GM19438 (cell line): ENCODE results near the gene BHLHA9.

Source experiments
- ATAC-seq: cut with Tn5 transposase; IDR thresholded peaks from one replicate; pipeline ENCODE4 v1.9.1; 2021; ENCODE audit warnings: low read depth; ENCODE audit not compliant: unreplicated experiment

BHLHA9 gene

DNA sequence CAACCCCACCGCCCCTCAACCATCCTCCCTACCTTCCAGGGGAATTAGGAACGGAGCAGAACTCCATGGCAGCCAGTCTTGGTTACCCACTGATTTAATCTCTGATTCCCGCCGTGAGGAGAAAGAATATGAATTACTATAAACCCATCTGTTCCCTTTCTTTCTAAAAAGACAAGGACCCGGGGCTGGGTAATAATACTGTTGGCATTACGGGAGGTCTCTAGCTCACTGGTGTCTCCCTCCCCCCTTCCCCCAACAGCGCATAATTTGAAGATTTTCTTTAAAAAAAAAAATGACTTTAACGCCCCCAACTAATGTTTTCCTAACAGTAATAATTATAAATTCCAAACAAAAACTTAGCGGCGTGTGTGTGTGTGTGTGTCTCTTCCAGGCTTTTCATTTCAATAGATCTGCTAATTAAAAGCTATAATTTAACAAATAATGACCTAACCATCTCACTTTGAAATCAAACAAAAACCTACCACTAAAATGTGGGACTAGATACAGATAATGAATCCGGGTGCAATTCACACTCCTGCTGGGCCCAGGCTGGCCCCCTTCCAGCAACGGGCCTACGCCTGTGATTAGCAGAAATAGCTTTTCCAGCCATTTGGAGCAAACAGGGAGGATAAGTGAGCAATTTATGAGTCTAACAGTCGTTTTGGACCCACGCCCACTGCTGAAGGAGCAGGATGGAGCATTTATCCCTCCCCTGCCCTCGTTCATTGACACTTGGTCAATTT is 18.2 kb upstream of the BHLHA9 start:
- ATAC-seq: no peak

DNA sequence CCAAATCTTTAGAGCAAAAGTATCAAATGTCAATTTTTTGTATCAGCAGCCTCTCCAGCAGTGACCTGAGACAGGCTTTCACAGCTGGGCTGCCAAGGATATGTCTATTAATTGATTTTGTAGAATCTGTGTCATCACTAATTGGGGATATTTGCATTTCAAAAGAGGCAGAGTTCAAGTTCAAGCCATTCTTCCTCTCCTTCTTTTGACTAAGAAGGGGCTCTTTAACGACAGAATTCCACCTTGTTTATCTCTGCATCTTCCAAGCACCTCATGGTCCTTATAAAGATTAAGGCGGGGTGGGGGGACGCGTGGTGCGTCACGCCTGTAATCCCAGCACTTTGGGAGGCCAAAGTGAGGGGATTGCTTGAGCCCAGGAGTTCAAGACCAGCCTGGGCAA is 15.2 kb upstream of the BHLHA9 start:
- no peak for ATAC-seq

DNA sequence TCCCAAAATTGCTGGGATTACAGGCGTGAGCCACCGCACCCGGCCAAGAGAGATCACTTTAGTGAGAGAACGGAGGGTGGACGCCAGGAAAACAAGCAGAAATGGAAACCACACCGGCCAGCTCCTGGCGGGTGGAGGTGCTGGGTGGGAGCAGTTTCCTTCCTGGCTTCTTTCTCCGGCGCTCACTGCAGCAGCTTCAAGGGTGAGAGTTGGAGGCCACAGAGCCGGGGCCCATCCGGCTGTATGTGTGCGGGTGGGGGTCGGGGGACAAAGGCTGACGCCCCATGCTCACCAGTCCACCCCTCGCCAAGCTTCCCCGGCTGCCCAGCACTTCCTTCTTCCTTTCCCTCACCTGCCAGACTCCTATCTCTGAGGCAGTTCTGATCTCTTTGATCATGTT is 13.5 kb upstream of the BHLHA9 start:
- no peak for ATAC-seq

DNA sequence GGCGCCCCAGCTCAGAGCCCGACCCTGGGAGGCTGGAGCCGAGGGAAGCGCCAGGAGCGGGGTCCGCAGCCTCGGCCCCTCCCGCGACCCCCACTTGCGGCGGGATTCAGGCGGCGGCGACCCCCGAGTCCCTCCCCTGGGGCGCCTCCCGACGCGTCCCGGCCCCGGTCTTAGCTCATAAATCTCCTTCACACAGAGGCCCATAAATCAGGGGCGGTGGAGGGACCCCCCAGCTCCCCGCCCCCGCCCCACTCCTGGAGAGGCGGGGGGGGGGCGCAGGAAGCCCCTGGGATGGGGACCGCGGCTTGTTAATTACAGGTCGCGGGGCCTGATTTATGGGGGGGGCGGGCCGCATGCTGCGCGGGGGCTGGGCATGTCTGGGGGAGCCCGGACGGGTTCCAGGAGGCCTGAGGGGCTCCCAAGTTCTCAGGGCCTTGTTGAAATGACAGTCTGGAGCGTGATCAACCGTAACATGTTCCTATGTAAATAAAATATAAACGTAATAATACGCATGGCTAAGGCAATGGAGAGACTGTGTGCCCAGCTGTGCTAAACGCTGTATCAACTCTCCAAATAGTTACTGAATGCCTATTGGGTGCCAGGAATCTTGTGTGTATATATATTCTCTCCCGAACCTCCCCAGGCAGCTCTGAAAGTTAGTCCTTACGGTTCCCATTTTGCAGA is 10.0 kb upstream of the BHLHA9 start:
- ATAC-seq: no peak

DNA sequence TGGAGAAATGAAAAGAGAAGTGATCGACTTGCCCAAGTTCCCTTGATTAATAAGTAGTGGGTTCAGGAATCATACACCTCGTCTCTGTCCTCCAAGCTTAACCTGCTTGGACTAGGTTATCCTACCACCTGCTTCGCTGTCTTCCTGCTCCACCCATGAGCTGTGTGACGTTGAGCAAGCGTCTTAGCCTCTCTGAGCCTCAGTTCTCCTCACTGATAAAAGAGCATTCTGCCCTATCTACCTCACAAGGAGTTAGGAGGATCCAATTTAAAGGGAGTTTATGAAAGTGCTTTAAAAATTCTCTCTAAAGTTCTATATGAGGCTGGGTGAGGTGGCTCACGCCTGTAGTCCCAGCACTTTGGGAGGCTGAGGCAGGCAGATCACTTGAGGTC is 9.5 kb upstream of the BHLHA9 start:
- no peak for ATAC-seq

DNA sequence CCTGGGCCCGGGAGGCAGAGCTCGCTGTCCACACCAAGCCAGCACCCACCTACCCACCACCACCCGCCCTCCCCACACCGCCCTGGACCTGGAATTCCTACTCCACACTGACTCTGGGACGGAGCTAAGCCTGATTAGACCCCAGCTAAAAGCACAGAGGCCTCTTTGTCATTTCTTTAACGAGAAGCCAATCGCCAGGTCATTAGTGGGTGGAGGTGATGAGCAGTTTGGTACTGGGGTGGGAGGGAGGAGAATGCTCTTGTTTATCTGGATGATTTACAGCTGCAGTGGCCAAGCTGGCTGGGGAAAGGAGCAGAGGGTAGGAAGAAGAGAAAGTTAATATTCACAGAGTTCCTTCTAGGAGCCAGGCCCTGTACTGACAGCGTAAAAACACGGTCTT is 6.0 kb upstream of the BHLHA9 start:
- no peak for ATAC-seq

DNA sequence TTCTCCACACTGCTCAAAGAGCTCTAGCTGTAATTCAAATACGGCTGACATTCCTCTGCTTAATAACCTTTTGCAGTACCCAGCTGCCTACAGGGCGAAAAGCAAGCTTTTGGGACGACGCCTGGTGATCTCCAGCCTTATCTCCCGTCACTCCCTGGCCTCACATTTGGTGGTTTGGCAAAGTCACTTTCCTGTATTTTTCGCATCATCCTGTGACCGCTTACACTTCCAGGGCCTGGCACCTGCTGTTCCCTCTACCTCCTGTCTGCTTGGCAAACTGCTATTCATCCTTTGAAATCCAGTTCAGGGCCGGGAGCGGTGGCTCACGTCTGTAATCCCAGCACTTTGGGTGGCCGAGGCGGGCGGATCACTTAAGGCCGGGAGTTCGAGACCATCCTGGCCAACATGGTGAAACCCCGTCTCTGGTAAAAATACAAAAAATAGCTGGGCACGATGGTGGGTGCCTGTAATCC is 2.7 kb upstream of the BHLHA9 start:
- no peak for ATAC-seq

DNA sequence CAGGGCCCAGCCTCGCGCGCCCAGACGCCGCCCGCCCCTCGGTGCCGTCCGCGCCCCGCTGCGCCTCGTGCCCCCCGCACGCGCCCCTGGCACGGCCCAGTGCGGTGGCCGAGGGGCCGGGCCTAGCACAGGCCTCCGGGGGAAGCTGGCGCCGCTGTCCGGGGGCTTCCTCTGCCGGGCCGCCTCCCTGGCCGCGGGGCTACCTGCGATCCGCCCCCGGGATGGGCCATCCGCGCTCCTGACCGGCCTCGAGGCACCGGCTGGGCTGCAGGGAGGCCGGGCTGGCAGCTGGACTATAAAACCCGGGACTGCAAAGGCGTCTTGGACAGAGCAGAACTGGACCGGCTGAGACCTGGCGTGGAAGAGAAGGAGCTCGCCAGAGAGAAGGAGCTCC is 783 bp downstream of the BHLHA9 start:
- ATAC-seq: no peak

DNA sequence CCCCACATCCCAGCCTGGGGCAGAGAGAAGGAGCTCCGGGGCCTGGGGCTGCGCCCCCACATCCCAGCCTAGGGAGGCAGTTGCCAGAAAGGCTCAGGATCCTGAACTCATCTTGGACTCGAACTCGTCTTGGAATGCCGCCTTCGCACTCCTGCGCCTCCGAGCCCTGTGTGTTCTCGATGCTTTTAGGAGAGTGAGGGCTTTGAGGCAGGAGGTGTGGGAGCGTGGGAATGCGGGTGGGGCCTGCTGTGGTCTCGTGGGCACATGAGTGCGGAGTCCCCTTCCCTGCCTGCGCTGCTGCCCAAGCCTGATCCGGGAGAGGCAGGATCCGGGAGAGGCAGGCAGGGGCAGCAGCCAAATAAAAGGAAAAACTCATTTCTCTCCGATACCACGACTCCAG is 1.2 kb downstream of the BHLHA9 start:
- no peak for ATAC-seq

DNA sequence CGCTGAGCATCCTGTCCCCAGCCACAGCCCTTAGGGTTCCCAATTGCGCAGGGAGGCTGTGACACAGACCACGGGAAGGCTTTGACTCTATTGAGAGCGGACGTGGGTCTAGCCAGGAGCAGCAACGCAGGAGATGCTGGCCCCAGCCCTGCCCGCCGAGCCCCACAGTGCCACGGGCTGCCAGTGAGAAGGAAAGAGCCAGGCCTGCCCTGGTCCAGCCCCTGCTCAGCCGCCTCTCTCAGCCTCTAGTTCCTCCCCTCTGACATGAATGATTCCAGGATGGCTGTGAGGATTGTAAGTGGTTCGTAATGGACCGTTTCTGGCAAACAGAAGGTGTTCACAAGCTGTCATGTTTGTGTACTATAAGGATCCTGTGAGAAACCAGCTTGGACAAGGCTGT is 2.5 kb downstream of the BHLHA9 start:
- no peak for ATAC-seq

DNA sequence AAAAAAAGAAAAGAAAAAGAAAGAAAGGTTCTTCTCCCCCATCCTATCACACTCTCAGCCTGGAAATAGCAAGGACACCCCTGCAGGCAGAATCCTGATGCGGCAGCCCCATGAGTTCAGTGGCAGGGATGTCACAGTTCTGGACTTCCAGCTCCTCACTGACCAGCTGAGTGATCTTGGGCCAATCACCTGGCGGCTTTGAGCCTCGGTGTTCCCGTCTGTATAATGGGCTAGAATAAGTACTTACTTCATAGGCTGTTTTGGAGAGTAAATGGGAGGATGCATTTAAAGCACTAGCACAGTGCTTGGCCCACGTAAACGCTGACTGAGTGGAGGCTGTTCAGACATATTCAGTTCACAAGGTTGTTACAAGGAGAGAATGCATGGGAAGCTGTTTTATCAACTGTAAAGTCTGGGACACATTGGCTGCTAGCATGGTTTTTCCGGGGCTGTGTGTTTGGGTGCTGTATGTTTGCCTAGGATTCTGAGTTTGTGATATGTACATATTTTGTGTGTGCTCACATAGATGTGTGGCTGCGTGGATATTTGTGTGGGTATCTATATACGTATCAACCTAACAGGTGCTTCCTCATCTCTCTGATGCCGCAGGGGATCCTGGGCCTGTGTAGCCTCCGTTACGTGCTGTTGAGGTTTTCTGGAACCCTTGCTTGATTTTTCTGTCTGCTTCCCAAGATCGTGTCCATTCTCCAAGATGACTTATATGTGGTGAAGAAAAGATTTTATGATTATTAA is 3.4 kb downstream of the BHLHA9 start:
- ATAC-seq: no peak

DNA sequence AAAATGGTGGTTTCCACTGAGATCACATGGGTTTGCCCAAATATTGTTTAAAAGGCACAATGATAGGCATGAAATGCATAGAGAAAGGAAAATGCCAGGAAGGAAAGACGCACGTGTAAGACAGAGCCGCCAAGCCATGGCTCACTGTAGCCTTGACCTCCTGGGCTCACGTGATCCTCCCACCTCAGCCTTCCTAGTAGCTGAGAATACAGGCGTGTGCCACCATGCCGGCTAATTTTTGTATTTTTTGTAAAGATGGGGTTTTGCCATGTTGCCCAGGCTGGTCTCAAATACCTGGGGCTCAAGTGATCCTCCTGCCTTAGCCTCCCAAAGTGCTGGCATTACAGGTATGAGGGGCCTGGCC is 4.0 kb downstream of the BHLHA9 start:
- ATAC-seq: no peak

DNA sequence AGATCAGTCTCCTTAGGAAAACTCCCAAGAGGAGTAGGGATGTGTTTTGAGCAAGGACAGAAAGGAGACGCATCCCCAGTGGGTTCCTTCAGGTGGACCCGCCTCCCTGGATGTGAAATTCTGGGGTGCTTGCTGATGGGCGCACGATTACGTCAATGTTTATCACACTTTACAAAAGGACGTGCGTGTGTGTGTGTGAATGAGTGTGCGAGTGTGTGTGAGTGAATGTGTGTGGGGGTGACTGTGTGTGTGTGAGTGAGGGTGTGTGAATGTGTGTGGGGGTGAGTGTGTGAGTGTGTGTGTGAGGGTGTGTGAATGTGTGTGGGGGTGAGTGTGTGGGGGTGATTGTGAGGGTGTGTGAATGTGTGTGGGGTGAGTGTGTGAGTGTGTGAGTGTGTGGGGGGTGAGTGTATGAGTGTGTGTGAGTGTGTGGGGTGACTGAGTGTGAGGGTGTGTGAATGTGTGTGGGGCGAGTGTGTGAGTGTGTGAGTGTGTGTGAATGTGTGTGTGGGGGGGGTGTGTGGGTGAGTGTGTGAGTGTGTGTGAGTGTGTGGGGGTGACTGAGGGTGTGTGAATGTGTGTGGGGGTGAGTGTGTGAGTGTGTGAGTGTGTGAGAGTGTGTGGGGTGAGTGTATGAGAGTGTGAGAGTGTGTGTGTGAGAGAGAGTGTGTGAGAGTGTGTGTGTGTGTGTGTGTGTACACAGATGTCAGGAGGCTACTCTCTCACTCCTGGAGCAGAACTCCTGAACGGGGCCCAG is 5.1 kb downstream of the BHLHA9 start:
- no peak for ATAC-seq

DNA sequence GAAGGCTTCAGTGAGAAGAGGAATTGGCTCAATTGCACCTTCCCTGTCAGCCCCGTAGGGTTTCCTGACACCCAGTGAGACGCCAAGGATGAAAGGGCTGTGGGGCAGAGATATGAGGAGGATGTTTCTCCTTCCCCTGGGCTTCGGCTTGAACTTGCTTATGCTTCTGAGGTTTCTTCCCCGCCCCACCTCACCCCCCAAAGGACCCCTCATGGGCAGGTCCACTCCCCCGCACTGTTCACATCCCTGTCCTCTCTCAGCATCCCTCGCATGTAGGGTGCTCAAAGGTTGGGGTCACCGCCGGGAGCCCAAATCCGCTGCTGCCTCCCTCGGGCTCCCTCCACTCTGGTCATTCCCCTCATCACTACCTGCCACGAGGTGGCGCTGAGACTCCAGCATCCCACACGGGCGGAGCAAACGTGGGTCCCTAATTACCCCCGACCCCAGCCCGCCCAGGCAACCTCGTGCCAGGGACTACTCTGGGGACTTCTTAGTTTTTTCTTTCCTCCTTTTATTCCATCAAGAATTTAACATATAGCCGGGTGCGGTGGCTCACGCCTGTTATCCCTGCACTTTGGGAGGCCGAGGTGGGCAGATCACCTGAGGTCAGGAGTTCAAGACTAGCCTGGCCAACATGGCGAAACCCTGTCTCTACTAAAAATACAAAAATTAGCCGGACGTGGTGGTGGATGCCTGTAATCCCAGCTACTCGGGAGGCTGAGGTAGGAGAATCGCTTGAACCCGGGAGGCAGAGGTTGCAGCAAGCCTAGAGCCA is 5.9 kb downstream of the BHLHA9 start:
- ATAC-seq: no peak

DNA sequence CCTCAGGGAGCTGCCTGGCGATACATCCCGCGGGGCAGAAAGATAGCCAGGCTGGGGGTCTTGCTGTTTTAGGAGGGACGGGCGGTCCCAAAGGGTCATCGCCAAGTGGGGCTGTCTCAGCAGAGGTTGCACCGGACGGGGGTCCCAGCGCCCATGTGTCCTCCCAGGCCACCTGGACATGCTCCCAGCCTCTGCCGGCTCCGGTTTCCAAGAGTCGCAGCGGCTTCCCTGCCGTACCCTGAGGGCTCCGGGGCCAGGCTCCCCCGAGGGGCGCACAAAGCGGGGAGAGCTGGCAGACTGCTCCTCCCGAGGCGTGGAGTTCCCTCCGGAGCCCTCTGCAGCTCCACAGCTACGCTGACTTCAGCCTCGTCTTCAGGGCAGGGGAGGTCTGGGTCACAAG is 10.4 kb downstream of the BHLHA9 start:
- no peak for ATAC-seq

DNA sequence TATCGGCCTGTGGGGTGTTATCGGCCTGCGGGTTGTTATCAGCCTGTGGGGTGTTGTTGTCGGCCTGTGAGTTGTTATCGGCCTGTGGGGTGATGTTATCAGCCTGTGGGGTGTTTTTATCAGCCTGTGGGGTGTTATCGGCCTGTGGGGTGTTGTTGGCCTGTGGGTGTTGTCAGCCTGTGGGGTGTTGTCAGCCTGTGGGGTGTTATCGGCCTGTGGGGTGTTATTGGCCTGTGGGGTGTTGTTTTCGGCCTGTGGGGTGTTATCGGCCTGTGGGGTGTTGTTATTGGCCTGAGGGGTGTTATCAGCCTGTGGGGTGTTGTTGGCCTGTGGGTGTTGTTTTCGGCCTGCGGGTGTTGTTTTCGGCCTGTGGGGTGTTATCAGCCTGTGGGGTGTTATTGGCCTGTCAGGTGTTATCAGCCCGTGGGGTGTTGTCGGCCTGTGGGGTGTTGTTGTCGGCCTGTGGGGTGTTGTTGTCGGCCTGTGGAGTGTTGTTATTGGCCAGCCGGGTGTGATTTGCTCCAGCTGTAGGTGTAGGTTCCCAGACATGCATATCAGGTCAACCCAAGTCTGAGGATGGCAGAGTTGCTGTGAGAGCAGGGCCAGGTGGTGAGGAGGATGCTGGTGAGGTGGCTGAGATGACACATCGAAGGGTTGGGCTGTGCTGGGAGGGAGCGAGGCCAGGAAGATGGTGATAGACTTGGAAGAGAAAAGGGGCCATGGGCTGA is 16.3 kb downstream of the BHLHA9 start:
- no peak for ATAC-seq

DNA sequence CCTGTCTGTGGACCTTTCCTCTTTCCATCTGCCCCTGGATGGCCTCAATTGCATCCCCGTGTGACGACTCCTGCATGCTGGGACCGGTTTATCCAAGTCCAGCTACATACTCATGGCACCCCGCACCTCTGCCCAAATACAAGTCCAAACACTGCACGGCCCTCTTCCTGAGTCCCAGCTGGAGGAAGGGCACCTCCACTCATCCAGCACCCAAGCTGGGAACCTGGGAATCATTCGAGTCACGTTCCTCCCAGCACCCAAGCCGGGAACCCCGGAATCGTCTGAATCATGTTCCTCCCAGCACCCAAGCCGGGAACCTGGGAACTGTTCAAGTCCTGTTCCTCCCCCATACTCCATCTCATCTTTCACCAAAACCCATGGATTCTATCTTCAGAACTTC is 19.5 kb downstream of the BHLHA9 start:
- no peak for ATAC-seq

DNA sequence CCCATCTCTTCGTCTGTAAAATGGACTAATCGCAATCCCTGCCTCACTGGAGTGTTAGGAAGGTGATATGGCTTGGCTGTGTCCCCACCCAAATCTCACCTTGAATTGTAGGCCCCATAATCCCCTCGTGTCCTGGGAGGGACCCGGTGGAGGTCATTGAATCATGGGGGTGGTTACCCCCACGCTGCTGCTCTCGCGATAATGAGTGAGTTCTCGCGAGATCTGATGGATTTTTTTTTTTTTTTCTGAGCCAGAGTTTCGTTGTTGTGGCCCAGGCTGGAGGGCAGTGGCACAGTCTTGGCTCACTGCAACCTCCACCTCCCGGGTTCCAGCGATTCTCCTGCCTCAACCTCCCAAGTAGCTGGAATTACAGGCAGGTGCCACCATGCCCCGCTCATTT is 20.4 kb downstream of the BHLHA9 start:
- no peak for ATAC-seq

DNA sequence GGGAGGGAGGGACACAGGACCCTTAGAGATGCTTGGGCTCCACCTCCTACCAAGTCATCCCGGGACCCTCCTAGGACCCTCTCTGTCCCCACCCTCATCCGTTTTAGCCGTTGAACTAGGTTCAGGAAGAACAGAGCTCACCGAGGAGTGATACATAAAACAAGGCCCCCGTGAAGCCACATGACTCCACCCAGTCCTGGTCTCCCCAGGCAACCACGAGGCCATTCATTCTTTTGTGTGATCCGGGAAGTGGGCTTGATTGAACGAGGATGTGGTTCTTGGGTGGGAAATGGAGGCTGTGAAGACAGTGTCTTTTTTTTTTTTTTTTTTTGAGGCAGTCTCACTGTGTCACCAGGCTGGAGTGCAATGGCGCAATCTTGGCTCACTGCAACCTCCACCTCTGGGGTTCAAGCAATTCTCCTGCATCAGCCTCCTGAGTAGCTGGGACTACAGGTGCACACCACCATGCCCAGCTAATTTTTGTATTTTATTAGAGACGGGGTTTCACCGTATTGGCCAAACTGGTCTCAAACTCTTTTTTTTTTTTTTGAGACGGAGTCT is 24.0 kb downstream of the BHLHA9 start:
- ATAC-seq: no peak
